Neural progenitor cell (in vitro differentiated cells): ENCODE measurements around the gene EPS8L2. TPM values are rescaled to one million over a fixed set of nuclear protein-coding genes. Genes with fewer than 3 reads are reported as not detected.

Source experiments
- DNase-seq: peaks from one replicate; pipeline ENCODE4 v3.0.0-alpha.2; 2016; ENCODE audit warnings: low spot score
- H2AFZ ChIP-seq: fragments of 200-600 bp; sonication (generic); replicated peaks from 2 replicates; pipeline ENCODE4 v1.6.1; 2016; ENCODE audit warnings: antibody characterized with exemption
- H3F3A ChIP-seq: fragments of 200-600 bp; sonication (generic); 2 replicates; pipeline ENCODE4 v1.6.1; 2016; ENCODE audit warnings: antibody characterized with exemption, low read depth
- H3K27ac ChIP-seq: fragments of 200-600 bp; sonication (generic); 2 replicates; pipeline ENCODE4 v1.5.1; 2016; ENCODE audit warnings: mild to moderate bottlenecking
- H3K27me3 ChIP-seq: fragments of 200-600 bp; sonication (generic); 2 replicates; pipeline ENCODE4 v1.6.1; 2016; ENCODE audit warnings: mild to moderate bottlenecking, moderate library complexity
- H3K36me3 ChIP-seq: fragments of 200-600 bp; sonication (generic); 2 replicates; pipeline ENCODE4 v1.5.1; 2016
- H3K4me1 ChIP-seq: fragments of 200-600 bp; sonication (generic); 2 replicates; pipeline ENCODE4 v1.6.1; 2016; ENCODE audit warnings: mixed run types
- H3K4me2 ChIP-seq: fragments of 200-600 bp; sonication (generic); 2 replicates; pipeline ENCODE4 v1.6.1; 2016
- H3K4me3 ChIP-seq: fragments of 200-600 bp; sonication (generic); 2 replicates; pipeline ENCODE4 v1.5.1; 2016
- H3K79me2 ChIP-seq: fragments of 200-600 bp; sonication (generic); 2 replicates; pipeline ENCODE4 v1.6.1; 2016; ENCODE audit warnings: low read depth
- H3K9ac ChIP-seq: fragments of 200-600 bp; sonication (generic); 2 replicates; pipeline ENCODE4 v1.6.1; 2016
- H3K9me3 ChIP-seq: fragments of 200-600 bp; sonication (generic); 2 replicates; pipeline ENCODE4 v1.5.1; 2016; ENCODE audit warnings: low read depth
- H4K20me1 ChIP-seq: fragments of 200-600 bp; sonication (generic); 2 replicates; pipeline ENCODE4 v1.6.1; 2016; ENCODE audit warnings: low read depth
- H3K27ac Mint-ChIP-seq: 3 replicates; pipeline ENCODE4 v1.8.0; 2021; ENCODE audit warnings: mixed read lengths
- H3K27me3 Mint-ChIP-seq: 2 replicates; pipeline ENCODE4 v1.8.0; 2022; ENCODE audit warnings: low read depth, mild to moderate bottlenecking, inconsistent platforms, moderate library complexity, mixed read lengths; ENCODE audit not compliant: insufficient read depth
- H3K36me3 Mint-ChIP-seq: 3 replicates; pipeline ENCODE4 v1.8.0; 2021; ENCODE audit warnings: mixed read lengths
- H3K4me1 Mint-ChIP-seq: 3 replicates; pipeline ENCODE4 v1.8.0; 2021; ENCODE audit warnings: mixed read lengths
- H3K4me3 Mint-ChIP-seq: 3 replicates; pipeline ENCODE4 v1.8.0; 2021; ENCODE audit warnings: mild to moderate bottlenecking, moderate library complexity, mixed read lengths
- H3K9me3 Mint-ChIP-seq: 3 replicates; pipeline ENCODE4 v1.8.0; 2020; ENCODE audit warnings: mixed read lengths
- CTCF ChIP-seq: fragments of 200-600 bp; sonication (generic); IDR thresholded peaks from 2 replicates; pipeline ENCODE4 v1.5.1; 2017; ENCODE audit warnings: antibody characterized with exemption, mild to moderate bottlenecking
- EZH2 ChIP-seq: fragments of 200-600 bp; sonication (generic); IDR thresholded peaks from 2 replicates; pipeline ENCODE4 v1.6.1; 2017; ENCODE audit warnings: antibody characterized with exemption, mild to moderate bottlenecking, moderate library complexity
- EZH2phosphoT487 ChIP-seq: fragments of 200-600 bp; sonication (generic); IDR thresholded peaks from 2 replicates; pipeline ENCODE4 v1.6.1; 2017; ENCODE audit warnings: antibody characterized with exemption
- total RNA-seq: library from RNA; depleted of rRNA; stranded (reverse); fragments of >200 nt; gene quantifications from 2 replicates; pipeline ENCODE4 v1.2.3, GENCODE V29; 2015; ENCODE audit warnings: low replicate concordance

The EPS8L2 gene
- total RNA-seq, 1 donor from 2014 or later: 3.3 TPM

DNA sequence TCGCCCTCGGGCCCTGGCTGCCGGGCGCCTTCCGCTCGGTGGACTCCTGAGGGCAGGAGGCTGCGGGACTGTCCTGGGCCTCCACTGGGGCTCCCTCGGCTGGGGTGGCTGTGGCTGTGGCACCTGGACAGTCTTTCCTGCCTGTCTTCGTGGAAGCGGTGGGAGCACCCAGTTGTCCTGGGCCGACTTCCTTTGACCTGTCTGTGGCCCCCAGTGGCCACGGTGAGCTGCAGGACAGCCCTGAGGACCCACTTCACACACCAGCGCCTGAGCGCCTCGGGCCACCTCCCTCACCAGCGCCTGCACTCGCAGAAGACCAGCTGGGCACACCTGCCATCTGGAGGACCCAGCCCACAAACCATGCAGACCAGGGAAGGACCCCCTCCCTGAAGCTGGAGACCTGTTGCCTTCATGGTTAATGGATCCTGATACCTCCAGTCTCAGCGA lies 1.8 kb upstream of the EPS8L2 start:
- Histone ChIP-seq H3K4me2 (no peak overlapping the region), H3K9me3 (no peaks in the 10 kb centered on the region), H3K27ac (no peak overlapping the region), H3K27me3 (peaks cover 22% of the 10 kb centered on the region), H3K36me3 (no peaks in the 10 kb centered on the region), H3K9ac (no peak overlapping the region), H4K20me1 (peaks cover 14% of the 10 kb centered on the region), H3K79me2 (no peaks in the 10 kb centered on the region), H3K4me1 (peaks cover 15% of the 10 kb centered on the region), H3F3A (no peaks in the 10 kb centered on the region), H2AFZ (no peak overlapping the region), H3K4me3 (no peak overlapping the region)
- Mint-ChIP-seq H3K36me3 (peaks cover 4% of the 10 kb centered on the region), H3K27me3 (peaks cover 14% of the 10 kb centered on the region), H3K4me1 (peaks cover 2% of the 10 kb centered on the region), H3K27ac (no peak overlapping the region), H3K9me3 (no peaks in the 10 kb centered on the region), H3K4me3 (no peak overlapping the region)
- TF ChIP-seq EZH2: no peak
- no peak for TF ChIP-seq CTCF
- no peak for TF ChIP-seq EZH2phosphoT487
- no peak for DNase-seq

- H3K4me3 Mint-ChIP-seq: peak overlapping the region; percentile 35
- peaks cover 15% of the 10 kb centered on the region for H3K4me1 ChIP-seq
- no peaks in the 10 kb centered on the region for H3K79me2 ChIP-seq
- H4K20me1 ChIP-seq: peaks cover 14% of the 10 kb centered on the region
- H3K9me3 Mint-ChIP-seq: no peaks in the 10 kb centered on the region
- no peak overlapping the region for H3K9ac ChIP-seq
- peaks cover 4% of the 10 kb centered on the region for H3K36me3 Mint-ChIP-seq
- DNase-seq: no peak
- TF ChIP-seq CTCF (no peak), EZH2phosphoT487 (no peak), EZH2 (no peak)
- H3K27me3 ChIP-seq: peaks cover 22% of the 10 kb centered on the region
- H3K36me3 ChIP-seq: no peaks in the 10 kb centered on the region
- peaks cover 2% of the 10 kb centered on the region for H3K4me1 Mint-ChIP-seq
- H3K27ac Mint-ChIP-seq: no peak overlapping the region
- no peak overlapping the region for H3K27ac ChIP-seq
- no peaks in the 10 kb centered on the region for H3F3A ChIP-seq
- H2AFZ ChIP-seq: no peak overlapping the region
- H3K4me3 ChIP-seq: peak overlapping the region; percentile 48
- H3K27me3 Mint-ChIP-seq: peaks cover 14% of the 10 kb centered on the region
- H3K4me2 ChIP-seq: peak overlapping the region; percentile 85
- no peaks in the 10 kb centered on the region for H3K9me3 ChIP-seq
Measured at GRCh38 chr11:704781-705645, 1.0 kb upstream of the EPS8L2 start.

GRCh38 chr11:706439-706956 lies 467 bp downstream of the EPS8L2 start:
- peak overlapping the region; percentile 85 for H3K4me2 ChIP-seq
- H2AFZ ChIP-seq: peak overlapping the region; percentile 9
- H3K4me1 ChIP-seq: peaks cover 15% of the 10 kb centered on the region
- H3K4me3 Mint-ChIP-seq: no peak overlapping the region
- H3K27me3 ChIP-seq: peaks cover 22% of the 10 kb centered on the region
- TF ChIP-seq CTCF (no peak), EZH2 (peak; percentile 55)
- no peak overlapping the region for H3K9ac ChIP-seq
- no peaks in the 10 kb centered on the region for H3K79me2 ChIP-seq
- H3K4me3 ChIP-seq: peak overlapping the region; percentile 48
- H3K27me3 Mint-ChIP-seq: peaks cover 15% of the 10 kb centered on the region
- H3K9me3 ChIP-seq: no peaks in the 10 kb centered on the region
- peaks cover 10% of the 10 kb centered on the region for H3K4me1 Mint-ChIP-seq
- H3K27ac Mint-ChIP-seq: no peak overlapping the region
- H3K9me3 Mint-ChIP-seq: no peaks in the 10 kb centered on the region
- no peaks in the 10 kb centered on the region for H3F3A ChIP-seq
- no peaks in the 10 kb centered on the region for H3K36me3 ChIP-seq
- no peaks in the 10 kb centered on the region for H3K36me3 Mint-ChIP-seq
- H3K27ac ChIP-seq: no peak overlapping the region
- peaks cover 14% of the 10 kb centered on the region for H4K20me1 ChIP-seq
- no peak for DNase-seq
